Fibroblast of gingiva (primary cell): ENCODE data around the gene TIFAB.

ENCODE experiments used
- DNase-seq: peaks from one replicate; pipeline ENCODE4 v3.0.0-alpha.2; 2011; ENCODE audit warnings: low read depth

Gene TIFAB

GRCh38 chr5:135425641-135426040 is 26.5 kb downstream of the TIFAB start:
- no peak for DNase-seq

GRCh38 chr5:135423846-135424168 is 28.3 kb downstream of the TIFAB start:
- no peak for DNase-seq

GRCh38 chr5:135423146-135423845 is 28.9 kb downstream of the TIFAB start:
- no peak for DNase-seq

- no peak for DNase-seq
These were observed 29.7 kb downstream of the TIFAB start for GRCh38 chr5:135422419-135422818.

- DNase-seq, result no peak
These were observed 35.1 kb downstream of the TIFAB start for GRCh38 chr5:135417083-135417482.

GRCh38 chr5:135405082-135405481 is 47.1 kb downstream of the TIFAB start:
- no peak for DNase-seq

GRCh38 chr5:135402031-135402430 is 50.1 kb downstream of the TIFAB start:
- DNase-seq, result no peak

GRCh38 chr5:135400866-135401265 is 51.3 kb downstream of the TIFAB start:
- DNase-seq, result no peak

- no peak for DNase-seq
These were observed 52.2 kb downstream of the TIFAB start for GRCh38 chr5:135399794-135400542.

GRCh38 chr5:135398855-135399793 is 53.0 kb downstream of the TIFAB start, which contains the start of gene MACROH2A1:
TSS of gene MACROH2A1 (minus strand) at chr5:135399231. CDS start at chr5:135389093, 10,138 bp downstream.
- DNase-seq, result peak; percentile 88

GRCh38 chr5:135398160-135398854 is 53.8 kb downstream of the TIFAB start:
- DNase-seq, result no peak
